Activated T-cell treated with anti-CD3 and anti-CD28 coated beads, Interleukin-2, amount 50 U/mL, for 72 hours (primary cell): ENCODE measurements around the gene SDC1. TPM values are rescaled to one million over a fixed set of nuclear protein-coding genes. Genes with fewer than 3 reads are reported as not detected.
"Not testable (repeated sequence)": the region's sequence is repeated elsewhere in the genome, so short reads cannot be mapped to it uniquely, and the experiment has no call there.

Experiments used
- ATAC-seq, 2 donors: fragments of 150-1000 bp; cut with Tn5 transposase; replicated peaks in 1 of 2; 2 replicates each; pipeline ENCODE4 v1.10.0; 2021; ENCODE audit warnings: moderate library complexity in 2 of 2, mild to moderate bottlenecking in 1 of 2
- DNase-seq, 2 donors: peaks; one replicate each; pipeline ENCODE4 v3.0.0; 2021 to 2022; ENCODE audit warnings: mixed read lengths in 1 of 2
- H3K27ac Mint-ChIP-seq: one replicate; pipeline ENCODE4 v1.8.0; 2022; ENCODE audit warnings: mild to moderate bottlenecking, moderate library complexity, mixed read lengths
- H3K27me3 Mint-ChIP-seq: one replicate; pipeline ENCODE4 v1.8.0; 2022; ENCODE audit warnings: low read depth, mixed read lengths
- H3K36me3 Mint-ChIP-seq, 2 donors: one replicate each; pipeline ENCODE4 v1.8.0; 2022; ENCODE audit warnings: mixed read lengths in 2 of 2, mild to moderate bottlenecking in 1 of 2; ENCODE audit not compliant: insufficient read depth in 2 of 2
- H3K4me1 Mint-ChIP-seq: one replicate; pipeline ENCODE4 v1.8.0; 2022; ENCODE audit warnings: low read depth, mixed read lengths
- H3K4me3 Mint-ChIP-seq, 2 donors: one replicate each; pipeline ENCODE4 v1.8.0; 2022; ENCODE audit warnings: mild to moderate bottlenecking in 2 of 2, mixed read lengths in 2 of 2, moderate library complexity in 2 of 2
- H3K9me3 Mint-ChIP-seq, 2 donors: one replicate each; pipeline ENCODE4 v1.8.0; 2022; ENCODE audit warnings: mixed read lengths in 2 of 2
- total RNA-seq, 2 donors: library from RNA; stranded (reverse); gene quantifications; one replicate each; pipeline ENCODE4 v1.2.3, GENCODE V29; 2022

Gene SDC1
- under 1 TPM; 0.16 to 0.38 TPM for total RNA-seq

- Mint-ChIP-seq H3K4me3 (peak within 1 kb of the TSS; percentile 75 to 79), H3K4me1 (peaks cover 5% of the 10 kb centered on the region), H3K9me3 (no peaks in the 10 kb centered on the region), H3K36me3 (no peaks in the 10 kb centered on the region), H3K27ac (no peak within 1 kb of the TSS), H3K27me3 (peaks cover 64% of the 10 kb centered on the region)
- ATAC-seq (peak; percentile 54 to 56), DNase-seq (peak; percentile 26 to 27)
Measured at GRCh38 chr2:20224716-20225293, at the start of gene SDC1. Gene SDC1, minus strand, starts transcription at chr2:20225130. Its CDS starts 263 bp downstream, at chr2:20224867.

- H3K9me3 Mint-ChIP-seq = no peaks in the 10 kb centered on the region
- H3K27ac Mint-ChIP-seq = no peak overlapping the region
- H3K36me3 Mint-ChIP-seq = peaks cover 0 to 11% of the 10 kb centered on the region in 2 donors
- no peaks in the 10 kb centered on the region for H3K27me3 Mint-ChIP-seq
- no peaks in the 10 kb centered on the region for H3K4me1 Mint-ChIP-seq
- ATAC-seq (no peak), DNase-seq (no peak)
- H3K4me3 Mint-ChIP-seq = no peak overlapping the region
Measured at GRCh38 chr2:20273042-20273441, 48.1 kb upstream of the SDC1 start.

- H3K36me3 Mint-ChIP-seq, ATAC-seq, H3K4me3 Mint-ChIP-seq: not testable (repeated sequence)
Measured at GRCh38 chr2:20268317-20268716, 43.4 kb upstream of the SDC1 start.

GRCh38 chr2:20267529-20267928 lies 42.6 kb upstream of the SDC1 start:
- Mint-ChIP-seq H3K9me3 (no peaks in the 10 kb centered on the region), H3K4me3 (no peak overlapping the region), H3K4me1 (no peaks in the 10 kb centered on the region), H3K27me3 (no peaks in the 10 kb centered on the region), H3K27ac (peak overlapping the region; percentile 16), H3K36me3 (peaks cover 4% of the 10 kb centered on the region in 2 donors)
- no peak for DNase-seq
- no peak for ATAC-seq

More at GRCh38 chr2:20268317-20268716, 43.4 kb upstream of the SDC1 start:
- H3K4me1 Mint-ChIP-seq, H3K27ac Mint-ChIP-seq, H3K9me3 Mint-ChIP-seq, H3K27me3 Mint-ChIP-seq, DNase-seq: not testable (repeated sequence)

- Mint-ChIP-seq H3K27ac (no peak overlapping the region), H3K27me3 (no peaks in the 10 kb centered on the region), H3K4me3 (no peak overlapping the region), H3K9me3 (no peaks in the 10 kb centered on the region), H3K4me1 (no peaks in the 10 kb centered on the region), H3K36me3 (peaks cover 4 to 10% of the 10 kb centered on the region in 2 donors)
- ATAC-seq (no peak), DNase-seq (no peak)
Measured at GRCh38 chr2:20264629-20265028, 39.7 kb upstream of the SDC1 start.

GRCh38 chr2:20257411-20257810 lies 32.5 kb upstream of the SDC1 start:
- Mint-ChIP-seq H3K36me3 (peaks cover 3 to 35% of the 10 kb centered on the region in 2 donors), H3K27ac (no peak overlapping the region), H3K4me3 (no peak overlapping the region), H3K9me3 (no peaks in the 10 kb centered on the region), H3K4me1 (no peaks in the 10 kb centered on the region), H3K27me3 (no peaks in the 10 kb centered on the region)
- DNase-seq = no peak
- ATAC-seq = no peak

- Mint-ChIP-seq H3K27ac (peak overlapping the region; percentile 88), H3K4me3 (no peak overlapping the region), H3K27me3 (no peaks in the 10 kb centered on the region), H3K4me1 (no peaks in the 10 kb centered on the region), H3K9me3 (no peaks in the 10 kb centered on the region), H3K36me3 (peaks cover 3 to 38% of the 10 kb centered on the region in 2 donors)
- ATAC-seq (no peak), DNase-seq (no peak)
Measured at GRCh38 chr2:20254731-20255130, 29.8 kb upstream of the SDC1 start.

GRCh38 chr2:20250436-20250835 lies 25.5 kb upstream of the SDC1 start:
- Mint-ChIP-seq H3K27me3 (no peaks in the 10 kb centered on the region), H3K27ac (no peak overlapping the region), H3K4me1 (no peaks in the 10 kb centered on the region), H3K9me3 (no peaks in the 10 kb centered on the region), H3K36me3 (peaks cover 0 to 51% of the 10 kb centered on the region in 2 donors), H3K4me3 (no peak overlapping the region)
- DNase-seq (no peak), ATAC-seq (no peak)

GRCh38 chr2:20249170-20249569 lies 24.2 kb upstream of the SDC1 start:
- H3K4me3 Mint-ChIP-seq = no peak overlapping the region
- ATAC-seq = no peak
- no peaks in the 10 kb centered on the region for H3K27me3 Mint-ChIP-seq
- H3K4me1 Mint-ChIP-seq = no peaks in the 10 kb centered on the region
- peaks cover 0 to 46% of the 10 kb centered on the region in 2 donors for H3K36me3 Mint-ChIP-seq
- no peak for DNase-seq
- peak overlapping the region; percentile 67 for H3K27ac Mint-ChIP-seq
- no peaks in the 10 kb centered on the region for H3K9me3 Mint-ChIP-seq

GRCh38 chr2:20247084-20247483 lies 22.2 kb upstream of the SDC1 start:
- H3K9me3 Mint-ChIP-seq = no peaks in the 10 kb centered on the region
- H3K27me3 Mint-ChIP-seq = no peaks in the 10 kb centered on the region
- DNase-seq (no peak), ATAC-seq (no peak)
- no peaks in the 10 kb centered on the region for H3K4me1 Mint-ChIP-seq
- no peak overlapping the region for H3K27ac Mint-ChIP-seq
- no peak overlapping the region for H3K4me3 Mint-ChIP-seq
- H3K36me3 Mint-ChIP-seq = peaks cover 0 to 34% of the 10 kb centered on the region in 2 donors

- not testable (repeated sequence) for DNase-seq, H3K9me3 Mint-ChIP-seq, H3K27me3 Mint-ChIP-seq, ATAC-seq, H3K4me3 Mint-ChIP-seq, H3K4me1 Mint-ChIP-seq
- Mint-ChIP-seq H3K36me3 (peaks cover 0 to 13% of the 10 kb centered on the region in 2 donors), H3K27ac (peak overlapping the region; percentile 51)
Measured at GRCh38 chr2:20243637-20244036, 18.7 kb upstream of the SDC1 start.

- Mint-ChIP-seq H3K9me3 (no peaks in the 10 kb centered on the region), H3K4me3 (no peak overlapping the region), H3K4me1 (peaks cover 4% of the 10 kb centered on the region), H3K27ac (peak overlapping the region; percentile 59), H3K27me3 (peaks cover 5% of the 10 kb centered on the region), H3K36me3 (peaks cover 0 to 7% of the 10 kb centered on the region in 2 donors)
- DNase-seq (no peak), ATAC-seq (peak; percentile 46 to 48)
Measured at GRCh38 chr2:20242727-20243377, 17.9 kb upstream of the SDC1 start.

- DNase-seq (peak; percentile 42 to 64), ATAC-seq (peak; percentile 59 to 64)
- Mint-ChIP-seq H3K4me1 (peaks cover 4% of the 10 kb centered on the region), H3K27me3 (peaks cover 9% of the 10 kb centered on the region), H3K4me3 (peak overlapping the region; percentile 26 to 44), H3K9me3 (no peaks in the 10 kb centered on the region), H3K36me3 (peaks cover 0 to 2% of the 10 kb centered on the region in 2 donors), H3K27ac (no peak overlapping the region)
Measured at GRCh38 chr2:20241973-20242726, 17.2 kb upstream of the SDC1 start.
